GM23338 (cell line): Measurements from ENCODE around the gene MEFV. TPM values are rescaled to one million over a fixed set of nuclear protein-coding genes. Genes with fewer than 3 reads are reported as not detected.
"Not testable (repeated sequence)": the region's sequence is repeated elsewhere in the genome, so short reads cannot be mapped to it uniquely, and the experiment has no call there.

ENCODE experiments used
- ATAC-seq: fragments of 200-7000 bp; cut with Tn5 transposase; 3 replicates; pipeline ENCODE4 v1.9.1; 2020
- DNase-seq: peaks from one replicate; pipeline ENCODE4 v3.0.0-alpha.2; 2015; ENCODE audit warnings: low spot score
- H2AFZ ChIP-seq: fragments of 200-600 bp; sonication (generic); 2 replicates; pipeline ENCODE4 v1.8.0; 2016; ENCODE audit warnings: antibody characterized with exemption, mild to moderate bottlenecking, moderate library complexity
- H3F3A ChIP-seq: fragments of 200-600 bp; sonication (generic); replicated peaks from 2 replicates; pipeline ENCODE4 v1.8.0; 2017; ENCODE audit warnings: antibody characterized with exemption, mixed run types, low read depth
- H3K27ac ChIP-seq: fragments of 200-600 bp; sonication (generic); 2 replicates; pipeline ENCODE4 v1.6.1; 2016; ENCODE audit warnings: low read depth
- H3K27me3 ChIP-seq: fragments of 200-600 bp; sonication (generic); 2 replicates; pipeline ENCODE4 v1.8.0; 2016; ENCODE audit warnings: mild to moderate bottlenecking, mixed run types, moderate library complexity; ENCODE audit not compliant: insufficient read depth
- H3K36me3 ChIP-seq: fragments of 200-600 bp; sonication (generic); 2 replicates; pipeline ENCODE4 v1.8.0; 2016; ENCODE audit warnings: mild to moderate bottlenecking; ENCODE audit not compliant: insufficient read depth
- H3K4me1 ChIP-seq: fragments of 200-600 bp; sonication (generic); 2 replicates; pipeline ENCODE4 v1.8.0; 2016; ENCODE audit warnings: mild to moderate bottlenecking, moderate library complexity; ENCODE audit not compliant: insufficient read depth
- H3K4me2 ChIP-seq: fragments of 200-600 bp; sonication (generic); 2 replicates; pipeline ENCODE4 v1.7.1; 2017; ENCODE audit warnings: mixed run types
- H3K4me3 ChIP-seq: fragments of 200-600 bp; sonication (generic); 2 replicates; pipeline ENCODE4 v1.6.1; 2016; ENCODE audit warnings: mixed run types
- H3K79me2 ChIP-seq: fragments of 200-600 bp; sonication (generic); replicated peaks from 2 replicates; pipeline ENCODE4 v1.8.0; 2017; ENCODE audit warnings: mild to moderate bottlenecking; ENCODE audit not compliant: insufficient read depth
- H3K9me2 ChIP-seq: fragments of 200-600 bp; sonication (generic); 2 replicates; pipeline ENCODE4 v1.8.0; 2017; ENCODE audit not compliant: insufficient read depth
- H4K20me1 ChIP-seq: fragments of 200-600 bp; sonication (generic); replicated peaks from 2 replicates; pipeline ENCODE4 v1.8.0; 2017; ENCODE audit warnings: mild to moderate bottlenecking; ENCODE audit not compliant: insufficient read depth
- H3K27ac Mint-ChIP-seq: 2 replicates; pipeline ENCODE4 v1.8.0; 2020; ENCODE audit warnings: inconsistent platforms, mild to moderate bottlenecking, moderate library complexity, mixed read lengths
- H3K27me3 Mint-ChIP-seq: 3 replicates; pipeline ENCODE4 v1.8.0; 2022; ENCODE audit warnings: low read depth, mild to moderate bottlenecking, moderate library complexity, mixed read lengths, inconsistent platforms; ENCODE audit not compliant: insufficient read depth, poor library complexity
- H3K36me3 Mint-ChIP-seq: 3 replicates; pipeline ENCODE4 v1.8.0; 2021; ENCODE audit warnings: low read depth, mild to moderate bottlenecking, inconsistent platforms, moderate library complexity, mixed read lengths
- H3K4me1 Mint-ChIP-seq: 3 replicates; pipeline ENCODE4 v1.8.0; 2020; ENCODE audit warnings: mild to moderate bottlenecking, inconsistent platforms, mixed read lengths
- H3K4me3 Mint-ChIP-seq: 3 replicates; pipeline ENCODE4 v1.8.0; 2021; ENCODE audit warnings: moderate library complexity, mild to moderate bottlenecking, inconsistent platforms, mixed read lengths
- H3K9me3 Mint-ChIP-seq: 3 replicates; pipeline ENCODE4 v1.8.0; 2020; ENCODE audit warnings: moderate library complexity, mild to moderate bottlenecking, inconsistent platforms, mixed read lengths
- EZH2 ChIP-seq: fragments of 200-600 bp; sonication (generic); IDR thresholded peaks from one replicate; pipeline ENCODE4 v1.8.0; 2017; ENCODE audit warnings: antibody characterized with exemption, mild to moderate bottlenecking, low read depth; ENCODE audit not compliant: unreplicated experiment
- EZH2phosphoT487 ChIP-seq: fragments of 200-600 bp; sonication (generic); IDR thresholded peaks from one replicate; pipeline ENCODE4 v1.8.1; 2018; ENCODE audit warnings: antibody characterized with exemption; ENCODE audit not compliant: unreplicated experiment
- JUNB ChIP-seq: IDR thresholded peaks from one replicate; pipeline ENCODE4 v1.6.1; 2016; ENCODE audit warnings: antibody characterized with exemption; ENCODE audit not compliant: unreplicated experiment
- POLR2AphosphoS5 ChIP-seq: IDR thresholded peaks from 2 replicates; pipeline ENCODE4 v1.6.1; 2016; ENCODE audit warnings: antibody characterized with exemption, low read depth
- STAT1 ChIP-seq: IDR thresholded peaks from one replicate; pipeline ENCODE4 v1.6.1; 2016; ENCODE audit warnings: antibody characterized with exemption; ENCODE audit not compliant: unreplicated experiment
- ZNF114 ChIP-seq: fragments of 250-450 bp; sonication (Bioruptor Pico); IDR thresholded peaks from 2 replicates; pipeline ENCODE4 v1.5.0; 2020; ENCODE audit warnings: mild to moderate bottlenecking, moderate library complexity
- polyA plus RNA-seq: library from polyadenylated mRNA; unstranded; fragments of >200 nt; fragmentation: Nextera tagmentation; extraction: Ambion mirVana; gene quantifications from 2 replicates; pipeline ENCODE4 v1.2.1, GENCODE V29; 2016
- total RNA-seq: library from RNA; depleted of rRNA; stranded (reverse); fragments of >200 nt; shearing (Covaris generic); gene quantifications from 2 replicates; pipeline ENCODE4 v1.2.3, GENCODE V29; 2014
- TF ChIP-seq, protein P1 (sequence below): fragments of 250-450 bp; sonication (Bioruptor Pico); IDR thresholded peaks from 2 replicates; pipeline ENCODE4 v1.5.0; 2020; ENCODE audit warnings: mild to moderate bottlenecking, moderate library complexity
- TF ChIP-seq, protein P2 (sequence below): IDR thresholded peaks from 2 replicates; pipeline ENCODE4 v1.6.1; 2016; ENCODE audit warnings: antibody characterized with exemption

The MEFV gene
- total and polyA plus RNA-seq, 2 experiments from 2014 or later, result 0.07 TPM; not detected in 1

DNA sequence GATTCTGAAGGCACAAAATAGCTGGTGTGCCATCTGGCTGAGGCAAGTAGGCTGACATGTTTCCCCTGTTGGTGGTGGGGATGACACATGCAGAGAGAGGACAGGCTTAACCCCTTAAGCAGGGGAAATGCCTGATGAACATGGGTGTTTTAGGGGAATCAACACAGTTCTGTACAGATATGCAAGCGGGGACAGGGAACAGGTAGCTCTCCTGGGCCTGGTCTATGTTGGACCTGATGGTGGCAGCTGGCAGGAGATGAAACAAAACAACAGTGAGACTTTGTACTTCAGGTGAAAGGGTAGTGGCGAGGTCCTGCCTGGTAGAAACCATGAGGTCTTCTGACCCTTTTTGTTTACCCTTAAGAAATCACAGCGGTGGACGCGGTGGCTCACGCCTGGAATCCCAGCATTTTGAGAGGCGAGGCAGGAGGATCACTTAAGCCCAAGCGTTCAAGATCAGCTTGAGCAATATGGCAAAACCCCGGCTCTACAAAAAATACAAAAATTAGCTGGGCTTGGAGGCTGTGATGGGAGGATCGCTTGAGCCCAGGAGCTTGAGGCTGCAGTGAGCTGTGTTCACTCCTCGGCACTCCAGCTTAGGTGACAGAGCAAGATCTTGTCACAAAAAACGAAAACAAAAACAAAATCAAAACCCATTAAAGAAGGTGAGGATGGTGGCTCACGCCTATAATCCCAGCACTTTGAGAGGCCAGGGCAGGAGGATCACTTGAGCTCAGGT, 57.9 kb downstream of the MEFV start:
- Mint-ChIP-seq H3K27me3 (peaks cover 8% of the 10 kb centered on the region), H3K27ac (peak overlapping the region; percentile 38; the same call in 1 of the 2 replicates), H3K4me1 (no peaks in the 10 kb centered on the region), H3K36me3 (no peaks in the 10 kb centered on the region), H3K4me3 (no peak overlapping the region), H3K9me3 (peaks cover 24% of the 10 kb centered on the region)
- no peaks in the 10 kb centered on the region for H4K20me1 ChIP-seq
- H3K27ac ChIP-seq, result no peak overlapping the region
- no peak for TF ChIP-seq POLR2AphosphoS5
- TF ChIP-seq, protein P1, sequence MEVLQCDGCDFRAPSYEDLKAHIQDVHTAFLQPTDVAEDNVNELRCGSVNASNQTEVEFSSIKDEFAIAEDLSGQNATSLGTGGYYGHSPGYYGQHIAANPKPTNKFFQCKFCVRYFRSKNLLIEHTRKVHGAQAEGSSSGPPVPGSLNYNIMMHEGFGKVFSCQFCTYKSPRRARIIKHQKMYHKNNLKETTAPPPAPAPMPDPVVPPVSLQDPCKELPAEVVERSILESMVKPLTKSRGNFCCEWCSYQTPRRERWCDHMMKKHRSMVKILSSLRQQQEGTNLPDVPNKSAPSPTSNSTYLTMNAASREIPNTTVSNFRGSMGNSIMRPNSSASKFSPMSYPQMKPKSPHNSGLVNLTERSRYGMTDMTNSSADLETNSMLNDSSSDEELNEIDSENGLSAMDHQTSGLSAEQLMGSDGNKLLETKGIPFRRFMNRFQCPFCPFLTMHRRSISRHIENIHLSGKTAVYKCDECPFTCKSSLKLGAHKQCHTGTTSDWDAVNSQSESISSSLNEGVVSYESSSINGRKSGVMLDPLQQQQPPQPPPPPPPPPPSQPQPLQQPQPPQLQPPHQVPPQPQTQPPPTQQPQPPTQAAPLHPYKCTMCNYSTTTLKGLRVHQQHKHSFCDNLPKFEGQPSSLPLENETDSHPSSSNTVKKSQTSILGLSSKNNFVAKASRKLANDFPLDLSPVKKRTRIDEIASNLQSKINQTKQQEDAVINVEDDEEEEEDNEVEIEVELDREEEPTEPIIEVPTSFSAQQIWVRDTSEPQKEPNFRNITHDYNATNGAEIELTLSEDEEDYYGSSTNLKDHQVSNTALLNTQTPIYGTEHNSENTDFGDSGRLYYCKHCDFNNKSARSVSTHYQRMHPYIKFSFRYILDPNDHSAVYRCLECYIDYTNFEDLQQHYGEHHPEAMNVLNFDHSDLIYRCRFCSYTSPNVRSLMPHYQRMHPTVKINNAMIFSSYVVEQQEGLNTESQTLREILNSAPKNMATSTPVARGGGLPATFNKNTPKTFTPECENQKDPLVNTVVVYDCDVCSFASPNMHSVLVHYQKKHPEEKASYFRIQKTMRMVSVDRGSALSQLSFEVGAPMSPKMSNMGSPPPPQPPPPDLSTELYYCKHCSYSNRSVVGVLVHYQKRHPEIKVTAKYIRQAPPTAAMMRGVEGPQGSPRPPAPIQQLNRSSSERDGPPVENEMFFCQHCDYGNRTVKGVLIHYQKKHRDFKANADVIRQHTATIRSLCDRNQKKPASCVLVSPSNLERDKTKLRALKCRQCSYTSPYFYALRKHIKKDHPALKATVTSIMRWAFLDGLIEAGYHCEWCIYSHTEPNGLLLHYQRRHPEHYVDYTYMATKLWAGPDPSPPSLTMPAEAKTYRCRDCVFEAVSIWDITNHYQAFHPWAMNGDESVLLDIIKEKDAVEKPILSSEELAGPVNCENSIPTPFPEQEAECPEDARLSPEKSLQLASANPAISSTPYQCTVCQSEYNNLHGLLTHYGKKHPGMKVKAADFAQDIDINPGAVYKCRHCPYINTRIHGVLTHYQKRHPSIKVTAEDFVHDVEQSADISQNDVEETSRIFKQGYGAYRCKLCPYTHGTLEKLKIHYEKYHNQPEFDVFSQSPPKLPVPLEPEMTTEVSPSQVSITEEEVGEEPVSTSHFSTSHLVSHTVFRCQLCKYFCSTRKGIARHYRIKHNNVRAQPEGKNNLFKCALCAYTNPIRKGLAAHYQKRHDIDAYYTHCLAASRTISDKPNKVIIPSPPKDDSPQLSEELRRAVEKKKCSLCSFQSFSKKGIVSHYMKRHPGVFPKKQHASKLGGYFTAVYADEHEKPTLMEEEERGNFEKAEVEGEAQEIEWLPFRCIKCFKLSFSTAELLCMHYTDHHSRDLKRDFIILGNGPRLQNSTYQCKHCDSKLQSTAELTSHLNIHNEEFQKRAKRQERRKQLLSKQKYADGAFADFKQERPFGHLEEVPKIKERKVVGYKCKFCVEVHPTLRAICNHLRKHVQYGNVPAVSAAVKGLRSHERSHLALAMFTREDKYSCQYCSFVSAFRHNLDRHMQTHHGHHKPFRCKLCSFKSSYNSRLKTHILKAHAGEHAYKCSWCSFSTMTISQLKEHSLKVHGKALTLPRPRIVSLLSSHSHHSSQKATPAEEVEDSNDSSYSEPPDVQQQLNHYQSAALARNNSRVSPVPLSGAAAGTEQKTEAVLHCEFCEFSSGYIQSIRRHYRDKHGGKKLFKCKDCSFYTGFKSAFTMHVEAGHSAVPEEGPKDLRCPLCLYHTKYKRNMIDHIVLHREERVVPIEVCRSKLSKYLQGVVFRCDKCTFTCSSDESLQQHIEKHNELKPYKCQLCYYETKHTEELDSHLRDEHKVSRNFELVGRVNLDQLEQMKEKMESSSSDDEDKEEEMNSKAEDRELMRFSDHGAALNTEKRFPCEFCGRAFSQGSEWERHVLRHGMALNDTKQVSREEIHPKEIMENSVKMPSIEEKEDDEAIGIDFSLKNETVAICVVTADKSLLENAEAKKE, result no peak
- TF ChIP-seq, protein P2, sequence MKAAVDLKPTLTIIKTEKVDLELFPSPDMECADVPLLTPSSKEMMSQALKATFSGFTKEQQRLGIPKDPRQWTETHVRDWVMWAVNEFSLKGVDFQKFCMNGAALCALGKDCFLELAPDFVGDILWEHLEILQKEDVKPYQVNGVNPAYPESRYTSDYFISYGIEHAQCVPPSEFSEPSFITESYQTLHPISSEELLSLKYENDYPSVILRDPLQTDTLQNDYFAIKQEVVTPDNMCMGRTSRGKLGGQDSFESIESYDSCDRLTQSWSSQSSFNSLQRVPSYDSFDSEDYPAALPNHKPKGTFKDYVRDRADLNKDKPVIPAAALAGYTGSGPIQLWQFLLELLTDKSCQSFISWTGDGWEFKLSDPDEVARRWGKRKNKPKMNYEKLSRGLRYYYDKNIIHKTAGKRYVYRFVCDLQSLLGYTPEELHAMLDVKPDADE, result no peak
- no peak for TF ChIP-seq EZH2
- TF ChIP-seq EZH2phosphoT487, result no peak
- TF ChIP-seq JUNB, result no peak
- no peak for TF ChIP-seq ZNF114 (CRISPR knock-in tag)
- no peak for TF ChIP-seq STAT1
- no peaks in the 10 kb centered on the region for H3K36me3 ChIP-seq
- no peaks in the 10 kb centered on the region for H3K9me2 ChIP-seq
- DNase-seq (no peak), ATAC-seq (no peak)
- no peaks in the 10 kb centered on the region for H3K79me2 ChIP-seq
- H3K27me3 ChIP-seq, result no peaks in the 10 kb centered on the region
- H3K4me2 ChIP-seq, result no peak overlapping the region
- H3K4me3 ChIP-seq, result no peak overlapping the region
- no peaks in the 10 kb centered on the region for H3K4me1 ChIP-seq
- no peak overlapping the region for H2AFZ ChIP-seq
- no peaks in the 10 kb centered on the region for H3F3A ChIP-seq

DNA sequence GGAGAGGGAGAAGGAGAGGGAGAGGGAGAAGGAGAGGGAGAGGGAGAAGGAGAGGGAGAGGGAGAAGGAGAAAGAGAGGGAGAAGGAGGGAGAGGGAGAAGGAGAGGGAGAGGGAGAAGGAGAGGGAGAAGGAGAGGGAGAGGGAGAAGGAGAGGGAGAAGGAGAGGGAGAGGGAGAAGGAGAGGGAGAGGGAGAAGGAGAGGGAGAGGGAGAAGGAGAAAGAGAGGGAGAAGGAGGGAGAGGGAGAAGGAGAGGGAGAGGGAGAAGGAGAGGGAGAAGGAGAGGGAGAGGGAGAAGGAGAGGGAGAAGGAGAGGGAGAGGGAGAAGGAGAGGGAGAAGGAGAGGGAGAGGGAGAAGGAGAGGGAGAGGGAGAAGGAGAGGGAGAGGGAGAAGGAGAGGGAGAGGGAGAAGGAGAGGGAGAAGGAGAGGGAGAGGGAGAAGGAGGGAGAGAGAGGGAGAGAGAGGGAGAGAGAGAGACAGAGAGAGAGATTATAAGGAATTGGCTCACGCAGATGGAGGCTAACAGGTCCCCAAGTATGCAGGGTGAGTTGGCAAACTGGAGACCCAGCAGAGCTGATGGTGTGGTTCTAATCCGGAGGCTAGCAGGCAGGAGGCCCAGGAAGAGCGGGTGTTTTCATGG, 58.6 kb downstream of the MEFV start:
- not testable (repeated sequence) for H3K27me3 Mint-ChIP-seq, H3K4me3 Mint-ChIP-seq

More for the DNA sequence above, 58.6 kb downstream of the MEFV start:
- ATAC-seq, H3F3A ChIP-seq, H3K4me1 ChIP-seq, H3K9me2 ChIP-seq, H3K4me3 ChIP-seq, H2AFZ ChIP-seq, DNase-seq, H3K79me2 ChIP-seq, H3K27ac ChIP-seq, H3K4me2 ChIP-seq, H3K27me3 ChIP-seq, H3K36me3 Mint-ChIP-seq, H4K20me1 ChIP-seq, H3K4me1 Mint-ChIP-seq, H3K36me3 ChIP-seq: not testable (repeated sequence)
- peak overlapping the region; percentile 38; the same call in 1 of the 2 replicates for H3K27ac Mint-ChIP-seq
- H3K9me3 Mint-ChIP-seq, result peaks cover 17% of the 10 kb centered on the region
